Lower leg skin (tissue), 4 donors: ENCODE measurements around the gene THOC5. TPM values are rescaled to one million over a fixed set of nuclear protein-coding genes. Genes with fewer than 3 reads are reported as not detected.

Experiments
- DNase-seq, 2 donors: peaks; one replicate each; pipeline ENCODE4 v3.0.0-alpha.2; 2019; ENCODE audit warnings: low spot score in 2 of 2
- H3K4me3 ChIP-seq: fragments of 200-600 bp; sonication (generic); 2 replicates; pipeline ENCODE4 v1.5.1; 2017; ENCODE audit warnings: mild to moderate bottlenecking, low read depth; ENCODE audit not compliant: poor library complexity, severe bottlenecking
- POLR2A ChIP-seq, 2 donors: fragments of 450-650 bp; IDR thresholded peaks; one replicate each; pipeline ENCODE4 v1.6.1; 2016 to 2017; ENCODE audit warnings: antibody characterized with exemption in 2 of 2, mild to moderate bottlenecking in 1 of 2, moderate library complexity in 1 of 2
- WGBS, 2 donors: methylation state at CpG; one replicate each; pipeline ENCODE4 v1.1.5; 2018; 5-methylcytosine and 5-hydroxymethylcytosine counted together
- intact Hi-C: fragments of 100-400 bp; cut with DNase I; formaldehyde crosslinking; loops from one replicate; pipeline ENCODE4 v1.15.0; 2023; ENCODE audit warnings: low total_unique reads
- total RNA-seq, 4 donors: library from RNA; depleted of rRNA; stranded (reverse); fragments of >200 nt; gene quantifications; one replicate each; pipeline ENCODE4 v1.1.0, GENCODE V29; 2016
- TF ChIP-seq, protein P1 (sequence below), 3 donors: fragments of 450-650 bp; IDR thresholded peaks; one replicate each; pipeline ENCODE4 v1.5.1; 2016; ENCODE audit warnings: antibody characterized with exemption in 3 of 3, mild to moderate bottlenecking in 3 of 3, moderate library complexity in 2 of 3

The THOC5 gene
- total RNA-seq, 4 donors from 2014 or later, result 14.2 to 30.5 (median 23.3) TPM

DNA sequence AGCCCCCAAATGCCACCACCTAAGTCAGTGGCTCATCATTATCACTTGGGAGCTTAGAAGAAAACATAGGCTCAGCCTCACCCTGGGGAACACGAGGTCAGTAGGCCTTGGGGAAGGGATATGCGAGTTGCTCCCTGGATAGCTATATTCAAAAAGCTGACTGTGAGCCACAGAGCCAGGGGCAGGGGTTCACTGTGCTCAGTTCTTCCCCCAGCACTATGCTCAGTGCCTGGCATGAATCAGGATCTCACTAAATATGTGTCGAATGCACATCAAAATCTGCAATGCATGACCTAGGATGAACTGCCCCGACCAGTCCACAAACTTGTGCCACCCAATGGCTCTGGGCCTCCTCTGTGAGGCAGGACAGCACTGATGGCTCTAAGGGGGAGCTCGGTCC, 35.1 kb downstream of the THOC5 start:
- TF ChIP-seq POLR2A (IDR thresholded peaks at IDR 0.05), result no peak
- TF ChIP-seq, protein P1, sequence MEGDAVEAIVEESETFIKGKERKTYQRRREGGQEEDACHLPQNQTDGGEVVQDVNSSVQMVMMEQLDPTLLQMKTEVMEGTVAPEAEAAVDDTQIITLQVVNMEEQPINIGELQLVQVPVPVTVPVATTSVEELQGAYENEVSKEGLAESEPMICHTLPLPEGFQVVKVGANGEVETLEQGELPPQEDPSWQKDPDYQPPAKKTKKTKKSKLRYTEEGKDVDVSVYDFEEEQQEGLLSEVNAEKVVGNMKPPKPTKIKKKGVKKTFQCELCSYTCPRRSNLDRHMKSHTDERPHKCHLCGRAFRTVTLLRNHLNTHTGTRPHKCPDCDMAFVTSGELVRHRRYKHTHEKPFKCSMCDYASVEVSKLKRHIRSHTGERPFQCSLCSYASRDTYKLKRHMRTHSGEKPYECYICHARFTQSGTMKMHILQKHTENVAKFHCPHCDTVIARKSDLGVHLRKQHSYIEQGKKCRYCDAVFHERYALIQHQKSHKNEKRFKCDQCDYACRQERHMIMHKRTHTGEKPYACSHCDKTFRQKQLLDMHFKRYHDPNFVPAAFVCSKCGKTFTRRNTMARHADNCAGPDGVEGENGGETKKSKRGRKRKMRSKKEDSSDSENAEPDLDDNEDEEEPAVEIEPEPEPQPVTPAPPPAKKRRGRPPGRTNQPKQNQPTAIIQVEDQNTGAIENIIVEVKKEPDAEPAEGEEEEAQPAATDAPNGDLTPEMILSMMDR (IDR thresholded peaks at IDR 0.05), result no peak
- 94% methylated on average over 5 of the region's 5 CpGs for WGBS, 2 donors
- no peak for DNase-seq
- intact Hi-C loops, result no loop called here
- no peak overlapping the region for H3K4me3 ChIP-seq

DNA sequence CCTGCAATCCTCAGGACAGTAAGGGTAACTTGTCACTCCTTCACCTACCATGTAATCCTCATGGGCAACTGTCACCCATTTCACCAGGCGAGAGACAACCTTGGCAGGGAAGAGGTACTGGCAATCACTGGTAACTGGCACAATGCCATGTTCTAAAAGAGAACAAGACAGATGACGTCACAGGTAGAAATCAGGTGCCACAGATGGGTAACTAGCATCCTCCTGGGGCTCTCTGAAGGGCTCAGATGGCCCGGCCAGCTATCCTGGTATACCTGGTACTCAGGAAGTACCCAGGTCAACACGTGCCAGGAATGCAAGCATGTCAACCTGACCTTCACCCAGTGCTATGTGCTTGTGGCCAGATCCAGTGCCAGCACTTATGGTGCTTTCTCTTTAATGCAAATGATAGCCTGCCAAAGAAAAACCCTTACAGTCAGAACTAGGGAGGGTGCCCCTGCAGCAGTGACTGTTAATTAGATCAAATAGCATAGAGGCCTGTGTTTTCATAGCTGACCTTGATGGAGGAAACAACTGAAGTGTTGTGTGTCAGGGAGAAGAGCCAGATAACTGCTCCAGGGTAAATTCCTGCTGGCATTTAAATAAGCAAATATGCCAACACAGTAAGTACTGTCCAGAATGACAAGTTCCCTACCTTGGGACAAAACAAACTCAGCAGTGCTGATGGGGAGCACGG, 36.2 kb downstream of the THOC5 start:
- no peak for DNase-seq
- 71 to 76% methylated on average over 5 of the region's 5 CpGs for WGBS, 2 donors
- H3K4me3 ChIP-seq, result no peak overlapping the region
- intact Hi-C loops, result no loop called here
- TF ChIP-seq POLR2A (IDR thresholded peaks at IDR 0.05), result no peak
- TF ChIP-seq, protein P1 (IDR thresholded peaks at IDR 0.05), result no peak

DNA sequence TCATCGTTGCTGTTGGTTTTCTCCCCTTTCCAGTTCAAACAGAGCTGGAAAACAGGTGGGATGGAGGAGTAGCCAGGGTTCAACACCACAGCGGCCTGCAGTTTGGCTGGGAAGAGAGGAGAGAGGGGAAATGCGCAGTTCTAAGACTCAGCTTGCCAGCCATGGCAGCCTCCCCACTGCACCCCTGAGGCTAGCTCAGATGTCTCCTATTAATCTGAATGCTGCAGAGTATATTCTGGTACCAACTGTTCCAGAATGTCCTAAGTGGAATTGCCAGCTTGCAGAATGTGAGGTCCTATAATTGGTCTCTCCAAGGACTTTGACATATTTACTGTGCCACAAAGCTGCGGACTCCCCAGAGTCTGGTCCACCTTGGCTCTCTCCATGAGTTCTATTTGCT, 41.5 kb downstream of the THOC5 start:
- H3K4me3 ChIP-seq, result no peak overlapping the region
- no peak for TF ChIP-seq POLR2A (IDR thresholded peaks at IDR 0.05)
- TF ChIP-seq, protein P1 (IDR thresholded peaks at IDR 0.05), result no peak
- intact Hi-C loops, result no loop called here
- no peak for DNase-seq
- 88 to 99% methylated on average over 4 of the region's 4 CpGs for WGBS, 2 donors

DNA sequence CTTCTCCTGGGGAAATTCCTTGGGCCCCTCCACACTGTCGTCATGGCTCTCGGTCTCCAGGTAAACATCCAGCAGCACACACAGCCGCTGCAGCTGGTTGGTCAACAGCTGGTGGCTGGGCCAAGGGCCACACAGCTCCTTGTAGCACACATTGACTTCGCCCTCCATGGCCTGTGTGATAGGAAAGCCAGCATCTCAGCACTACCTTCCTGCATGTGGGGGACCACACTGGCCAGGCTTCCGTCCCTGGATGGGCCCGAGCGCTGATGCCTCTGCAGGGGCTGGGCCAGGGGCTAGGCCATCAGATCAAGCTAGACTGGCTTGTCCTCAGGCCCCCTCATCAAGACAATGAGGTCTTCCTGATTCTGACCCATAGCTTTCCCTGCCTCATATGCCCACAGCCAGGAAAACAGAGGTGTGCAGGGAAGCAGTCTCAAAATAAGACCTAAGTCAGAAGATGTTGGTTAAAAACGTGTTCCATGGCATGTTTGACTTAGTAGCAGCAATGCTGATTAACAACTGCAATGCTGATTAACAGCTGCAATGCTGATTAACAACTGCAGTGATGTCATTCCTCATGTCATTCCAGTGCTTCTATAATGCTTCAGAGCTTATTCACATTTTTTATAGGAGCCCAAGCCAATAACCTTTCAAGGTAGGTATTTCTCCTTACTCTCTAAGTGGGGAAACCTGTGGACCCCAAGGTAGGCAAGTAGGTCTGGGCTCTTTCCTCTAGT, 42.3 kb downstream of the THOC5 start:
- TF ChIP-seq POLR2A (IDR thresholded peaks at IDR 0.05), result no peak
- TF ChIP-seq, protein P1 (IDR thresholded peaks at IDR 0.05), result no peak
- no peak overlapping the region for H3K4me3 ChIP-seq
- 92 to 95% methylated on average over 8 of the region's 8 CpGs for WGBS, 2 donors
- DNase-seq, result no peak
- intact Hi-C loops, result no loop called here

DNA sequence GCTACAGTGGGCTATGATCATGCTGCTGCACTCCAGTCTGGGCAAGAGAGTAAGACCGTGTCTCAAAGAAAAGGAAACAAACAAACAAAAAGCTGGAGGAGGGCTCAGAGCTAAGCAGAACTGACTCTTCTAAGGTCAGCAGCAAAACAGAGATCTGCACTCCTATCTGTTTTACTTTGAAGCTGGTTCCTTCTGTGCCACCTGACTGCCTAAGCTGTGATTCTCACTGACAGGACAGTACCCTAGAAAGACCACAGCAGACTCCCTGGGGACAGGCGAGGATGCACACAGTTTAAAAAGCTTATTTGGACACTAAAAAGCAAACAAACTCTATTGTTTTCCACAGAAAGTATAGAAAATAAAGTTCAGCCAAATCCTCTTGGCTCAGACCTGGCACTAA, 43.0 kb downstream of the THOC5 start:
- TF ChIP-seq, protein P1 (IDR thresholded peaks at IDR 0.05), result no peak
- no peak for TF ChIP-seq POLR2A (IDR thresholded peaks at IDR 0.05)
- intact Hi-C loops, result no loop called here
- DNase-seq, result no peak
- WGBS, 2 donors, result 89 to 96% methylated on average over 2 of the region's 2 CpGs
- H3K4me3 ChIP-seq, result no peak overlapping the region
